HepG2 (cell line): Measurements from ENCODE around the gene FRMD4A. TPM values are rescaled to one million over a fixed set of nuclear protein-coding genes. Genes with fewer than 3 reads are reported as not detected.

ENCODE experiments used
- ATAC-seq: fragments of 200-7000 bp; cut with Tn5 transposase; 3 replicates; pipeline ENCODE4 v1.9.1; 2020; ENCODE audit warnings: mild to moderate bottlenecking, moderate library complexity
- BruUV-seq: library from RNA; stranded (reverse); fragments of 400-500 nt; replicated peaks from 2 replicates; lab custom pipeline; 2021; lab: Mats Ljungman, UMichigan
- CTCF ChIA-PET: fragments of 300-600 bp; formaldehyde crosslinking; extraction: SDS; loops from one replicate; lab custom pipeline; 2021; ENCODE audit warnings: low total read pairs, inconsistent platforms, low intra/inter-chr PET ratio; lab: Yijun Ruan, JAX
- POLR2A ChIA-PET: fragments of 350-600 bp; sonication (Branson Sonifier 250); formaldehyde crosslinking; loops from one replicate; lab custom pipeline; 2020; ENCODE audit warnings: antibody characterized with exemption, inconsistent platforms; lab: Yijun Ruan, JAX
- DNase-seq: peaks from one replicate; pipeline ENCODE4 v3.0.0-alpha.2; 2015; ENCODE audit warnings: low spot score
- FAIRE-seq: peaks from 3 replicates; lab custom pipeline; 2011; peaks lifted over from hg19 to GRCh38; lab: Jason Lieb, UNC
- H2AFZ ChIP-seq: one replicate; pipeline ENCODE4 v1.6.1; 2011; ENCODE audit warnings: low read length, inconsistent platforms
- H3K27ac ChIP-seq: fragments of 300-600 bp; 3 replicates; pipeline ENCODE4 v1.8.0; 2011; ENCODE audit warnings: mixed run types, mild to moderate bottlenecking, mixed read lengths, low read length, inconsistent platforms; ENCODE audit not compliant: insufficient read depth; ENCODE audit errors: extremely low read length
- H3K27me3 ChIP-seq, 2 experiments: fragments of 200-600 bp in 1 of 2; 2 replicates in 1 of 2; 3 replicates in 1 of 2; pipeline versions ENCODE4 v1.6.0 to v1.8.0; 2011; ENCODE audit warnings: low read length in 2 of 2, mild to moderate bottlenecking in 2 of 2, moderate library complexity in 2 of 2, inconsistent platforms in 1 of 2; ENCODE audit not compliant: insufficient read depth in 2 of 2, control insufficient read depth in 1 of 2
- H3K36me3 ChIP-seq, 2 experiments: fragments of 200-600 bp in 1 of 2; replicated peaks in 1 of 2; 2 replicates in 1 of 2; 3 replicates in 1 of 2; pipeline versions ENCODE4 v1.5.1 to v1.8.0; 2011; ENCODE audit warnings: low read length in 2 of 2, inconsistent platforms in 1 of 2; ENCODE audit not compliant: insufficient read depth in 2 of 2, control insufficient read depth in 1 of 2
- H3K4me1 ChIP-seq: 2 replicates; pipeline ENCODE4 v1.5.1; 2012; ENCODE audit warnings: low read length, inconsistent platforms; ENCODE audit not compliant: insufficient read depth
- H3K4me2 ChIP-seq: 2 replicates; pipeline ENCODE4 v1.6.0; 2011; ENCODE audit warnings: low read depth, low read length, inconsistent platforms
- H3K4me3 ChIP-seq, 3 experiments: fragments of 200-600 bp in 1 of 3; sonication (generic), shearing (Covaris generic) in 1 of 3; replicated peaks in 1 of 3; 2 replicates each; pipeline ENCODE4 v1.5.1; 2011 to 2016; ENCODE audit warnings: low read length in 3 of 3, inconsistent platforms in 2 of 3, low read depth in 2 of 3, mild to moderate bottlenecking in 2 of 3, control low read depth in 1 of 3, mixed read lengths in 1 of 3; ENCODE audit not compliant: insufficient read depth in 1 of 3
- H3K79me2 ChIP-seq: one replicate; pipeline ENCODE4 v1.6.1; 2011; ENCODE audit warnings: low read length, inconsistent platforms; ENCODE audit not compliant: insufficient read depth
- H3K9ac ChIP-seq: 2 replicates; pipeline ENCODE4 v1.6.0; 2011; ENCODE audit warnings: mild to moderate bottlenecking, low read depth, low read length, inconsistent platforms; ENCODE audit not compliant: insufficient read depth
- H3K9me3 ChIP-seq: 2 replicates; pipeline ENCODE4 v1.5.1; 2012; ENCODE audit warnings: mild to moderate bottlenecking, low read length
- H4K20me1 ChIP-seq: 2 replicates; pipeline ENCODE4 v1.6.0; 2011; ENCODE audit warnings: inconsistent platforms, mild to moderate bottlenecking, low read length, moderate library complexity; ENCODE audit not compliant: insufficient read depth
- ATF2 ChIP-seq: sonication (generic); formaldehyde crosslinking; IDR thresholded peaks from 2 replicates; pipeline ENCODE4 v1.4.0; 2020; ENCODE audit warnings: missing genetic modification reagents
- ESRRA ChIP-seq: sonication (generic); formaldehyde crosslinking; IDR thresholded peaks from 2 replicates; pipeline ENCODE4 v1.5.1; 2020; ENCODE audit warnings: mild to moderate bottlenecking, low read depth, missing genetic modification reagents
- MNT ChIP-seq: fragments of 450-650 bp; IDR thresholded peaks from 2 replicates; pipeline ENCODE4 v1.6.1; 2016
- PBX2 ChIP-seq: IDR thresholded peaks from 2 replicates; pipeline ENCODE4 v1.6.1; 2016; ENCODE audit warnings: control low read depth
- RAD51 ChIP-seq: fragments of 450-650 bp; IDR thresholded peaks from 2 replicates; pipeline ENCODE4 v1.6.1; 2016; ENCODE audit warnings: borderline replicate concordance
- RFX1 ChIP-seq: fragments of 450-650 bp; IDR thresholded peaks from 2 replicates; pipeline ENCODE4 v1.6.1; 2017
- SPEN ChIP-seq: sonication (generic); formaldehyde crosslinking; IDR thresholded peaks from 2 replicates; pipeline ENCODE4 v1.5.1; 2020; ENCODE audit warnings: low read depth, mild to moderate bottlenecking, missing genetic modification reagents
- SRSF9 ChIP-seq: fragments of 200-400 bp; formaldehyde crosslinking; IDR thresholded peaks from 2 replicates; pipeline ENCODE4 v1.6.1; 2018; ENCODE audit warnings: borderline replicate concordance, mild to moderate bottlenecking, low read depth, low read length; ENCODE audit not compliant: insufficient read depth, poor library complexity, severe bottlenecking
- THRA ChIP-seq: sonication (generic); formaldehyde crosslinking; IDR thresholded peaks from 2 replicates; pipeline ENCODE4 v1.4.0; 2020; ENCODE audit warnings: missing genetic modification reagents, borderline replicate concordance
- ZFP36L1 ChIP-seq: sonication (generic); formaldehyde crosslinking; IDR thresholded peaks from 2 replicates; pipeline ENCODE4 v1.8.0; 2022; ENCODE audit warnings: mild to moderate bottlenecking, missing genetic modification reagents, moderate library complexity
- ZNF263 ChIP-seq: sonication (generic); formaldehyde crosslinking; IDR thresholded peaks from 2 replicates; pipeline ENCODE4 v1.4.0; 2020; ENCODE audit warnings: missing genetic modification reagents
- ZNF264 ChIP-seq: sonication (generic); formaldehyde crosslinking; IDR thresholded peaks from 2 replicates; pipeline ENCODE4 v1.4.0; 2020; ENCODE audit warnings: missing genetic modification reagents
- ZNF432 ChIP-seq: sonication (generic); formaldehyde crosslinking; IDR thresholded peaks from 2 replicates; pipeline ENCODE4 v1.5.0; 2020; ENCODE audit warnings: missing genetic modification reagents, mild to moderate bottlenecking, borderline replicate concordance
- WGBS: methylation state at CpG from one replicate; pipeline ENCODE4 v1.1.6; 2017; ENCODE audit warnings: low lambda C conversion rate; 5-methylcytosine and 5-hydroxymethylcytosine counted together
- in situ Hi-C: cut with HindIII; loops from 2 replicates; pipeline ENCODE4 v1.10.0; 2017; ENCODE audit warnings: low pct_unique_long_range_greater_than_20kb; ENCODE audit not compliant: extremely low pct_ligation_motif_present
- intact Hi-C: fragments of 100-400 bp; cut with micrococcal nuclease; formaldehyde crosslinking; loops from one replicate; pipeline ENCODE4 v1.10.0; 2022; ENCODE audit not compliant: unreplicated experiment
- polyA plus RNA-seq, 8 experiments: library from polyadenylated mRNA; depleted of rRNA in 3 of 8; stranded (reverse) in 7 of 8; unstranded in 1 of 8; fragments of >200 nt; fragmentation: Illumina TruSeq in 4 of 8; extraction: Trizol in 4 of 8; gene quantifications; 2 replicates each; pipeline versions ENCODE4 v1.2.1 to v1.2.3, GENCODE V29; 2011 to 2016; ENCODE audit warnings: low read depth in 4 of 8, missing spikeins in 1 of 8, mixed read lengths in 1 of 8; ENCODE audit not compliant: insufficient read depth in 1 of 8
- total RNA-seq, 5 experiments: library from RNA; depleted of rRNA; stranded (reverse); fragments of >200 nt; fragmentation: Illumina TruSeq; extraction: Trizol; gene quantifications; 2 replicates each; pipeline ENCODE4 v1.2.3, GENCODE V29; 2016; ENCODE audit warnings: low read depth in 1 of 5

Gene FRMD4A
- total and polyA plus RNA-seq, 2 of the 13 experiments (the other 11 are each of a cell fraction or from before 2014, with no cell fraction given): 0.09 to 0.26 TPM

GRCh38 chr10:14128519-14128918 lies 202.2 kb downstream of the FRMD4A start:
- no peak overlapping the region for H3K4me2 ChIP-seq
- no peaks in the 10 kb centered on the region for H3K4me1 ChIP-seq
- DNase-seq (no peak), FAIRE-seq (no peak), ATAC-seq (no peak)
- no peaks in the 10 kb centered on the region for H3K79me2 ChIP-seq
- H3K27me3 ChIP-seq: peaks cover 1 to 13% of the 10 kb centered on the region in 2 experiments; a peak in 3 of 5 replicates
- TF ChIP-seq SPEN (CRISPR knock-in tag) (no peak), RAD51 (no peak), MNT (peak; percentile 93)
- POLR2A ChIA-PET: no interaction called here
- CTCF ChIA-PET: no interaction called here
- BruUV-seq: no TSS peak
- WGBS: 10% methylated on average over 8 of the region's 8 CpGs
- no peaks in the 10 kb centered on the region for H3K9me3 ChIP-seq
- no peak overlapping the region for H2AFZ ChIP-seq
- no peak overlapping the region for H3K4me3 ChIP-seq
- H3K9ac ChIP-seq: no peak overlapping the region
- H4K20me1 ChIP-seq: no peaks in the 10 kb centered on the region
- no peak overlapping the region for H3K27ac ChIP-seq
- H3K36me3 ChIP-seq: no peaks in the 10 kb centered on the region
- in situ Hi-C loops: no loop called here
- intact Hi-C loops: no loop called here

- POLR2A ChIA-PET: no interaction called here
- in situ Hi-C loops: no loop called here
- no peak for FAIRE-seq
- TF ChIP-seq SRSF9 (no peak), ZNF263 (CRISPR knock-in tag) (no peak), RFX1 (no peak), ATF2 (CRISPR knock-in tag) (no peak), ZFP36L1 (CRISPR knock-in tag) (no peak), ZNF264 (CRISPR knock-in tag) (no peak), ESRRA (CRISPR knock-in tag) (no peak), PBX2 (CRISPR knock-in tag) (no peak), THRA (no peak), ZNF432 (no peak)
Observed at GRCh38 chr10:14126697-14127440, 203.9 kb downstream of the FRMD4A start.

More at GRCh38 chr10:14126697-14127440, 203.9 kb downstream of the FRMD4A start:
- Histone ChIP-seq H2AFZ (no peak overlapping the region), H3K27ac (no peak overlapping the region), H4K20me1 (no peaks in the 10 kb centered on the region), H3K9me3 (no peaks in the 10 kb centered on the region), H3K4me1 (no peaks in the 10 kb centered on the region), H3K79me2 (no peaks in the 10 kb centered on the region), H3K27me3 (peaks cover 1 to 13% of the 10 kb centered on the region in 2 experiments; a peak in 3 of 5 replicates), H3K4me2 (no peak overlapping the region), H3K36me3 (no peaks in the 10 kb centered on the region), H3K4me3 (no peak overlapping the region), H3K9ac (no peak overlapping the region)
- WGBS: 19% methylated on average over 6 of the region's 6 CpGs
- CTCF ChIA-PET: no interaction called here
- ATAC-seq (no peak), DNase-seq (no peak)
- no TSS peak for BruUV-seq
- intact Hi-C loops: no loop called here
